ENCODE results near the gene FBXL19. TPM values are rescaled to one million over a fixed set of nuclear protein-coding genes. Genes with fewer than 3 reads are reported as not detected.

FBXL19 gene
- total and polyA plus RNA-seq, 2 of the 13 experiments (the other 11 are each of a cell fraction or from before 2014, with no cell fraction given) = 6.0 to 13.7 TPM

GRCh38 chr16:30997725-30998711 lies 74.6 kb downstream of the FBXL19 start (continued):
- TF ChIP-seq HMGXB3 (CRISPR knock-in tag; IDR thresholded peaks at IDR 0.05; ENCODE audit: borderline replicate concordance) = no peak
- TF ChIP-seq ZMYM4 (CRISPR knock-in tag; IDR thresholded peaks at IDR 0.05) = peak; percentile 41; the same call in 1 of the 2 replicates
- TF ChIP-seq BCL3 (CRISPR knock-in tag; IDR thresholded peaks at IDR 0.05) = 0 out of 2 replicates have a peak, but pooled peaks have one; percentile 73
- 0 out of 2 replicates have a peak, but pooled peaks have one; percentile 35 for TF ChIP-seq ZNF614 (CRISPR knock-in tag; IDR thresholded peaks at IDR 0.05; ENCODE audit: borderline replicate concordance)
- peak; percentile 15 for TF ChIP-seq ZNF18 (CRISPR knock-in tag; IDR thresholded peaks at IDR 0.05; ENCODE audit: insufficient replicate concordance)
- TF ChIP-seq NCOA2 (CRISPR knock-in tag; IDR thresholded peaks at IDR 0.05) = no peak
- TF ChIP-seq SMARCC2 (IDR thresholded peaks at IDR 0.05) = no peak
- TF ChIP-seq MLXIP (CRISPR knock-in tag; IDR thresholded peaks at IDR 0.05; ENCODE audit: borderline replicate concordance) = no peak
- TF ChIP-seq HNRNPH1 (optimal IDR thresholded peaks at IDR 0.05; ENCODE audit: low read depth, low read length) = peak; percentile 73
- peak; percentile 34; the same call in 1 of the 2 replicates for TF ChIP-seq PHF21A (CRISPR knock-in tag; IDR thresholded peaks at IDR 0.05)
- peak; percentile 13; the same call in 1 of the 2 replicates for TF ChIP-seq ZNF609 (CRISPR knock-in tag; IDR thresholded peaks at IDR 0.05; ENCODE audit: borderline replicate concordance)

All from HepG2 (cell line).